HepG2 (cell line): ENCODE measurements around the gene TCAP. TPM values are rescaled to one million over a fixed set of nuclear protein-coding genes. Genes with fewer than 3 reads are reported as not detected.

Experiments
- AGO2 ChIP-seq: fragments of 200-400 bp; formaldehyde crosslinking; optimal IDR thresholded peaks from 2 replicates; pipeline ENCODE3; 2017; ENCODE audit warnings: mild to moderate bottlenecking, low read depth, low read length, moderate library complexity
- ARID2 ChIP-seq: sonication (generic); formaldehyde crosslinking; IDR thresholded peaks from 2 replicates; pipeline ENCODE4 v1.8.1; 2022; ENCODE audit warnings: mild to moderate bottlenecking, missing genetic modification reagents, borderline replicate concordance
- BRD4 ChIP-seq: sonication (generic); formaldehyde crosslinking; IDR thresholded peaks from 2 replicates; pipeline ENCODE4 v1.4.0; 2020; ENCODE audit warnings: missing genetic modification reagents
- CENPX ChIP-seq: sonication (generic); formaldehyde crosslinking; IDR thresholded peaks from 2 replicates; pipeline ENCODE4 v1.9.0; 2021; ENCODE audit warnings: mild to moderate bottlenecking, missing genetic modification reagents, moderate library complexity
- EZH2 ChIP-seq: conservative IDR thresholded peaks from 2 replicates; pipeline ENCODE4 v1.6.1; 2012; ENCODE audit warnings: mild to moderate bottlenecking, low read depth, low read length, moderate library complexity
- MYC ChIP-seq: sonication (generic); formaldehyde crosslinking; IDR thresholded peaks from 2 replicates; pipeline ENCODE4 v1.9.0; 2021; ENCODE audit warnings: missing genetic modification reagents, borderline replicate concordance
- NFATC3 ChIP-seq: sonication (generic); formaldehyde crosslinking; IDR thresholded peaks from 2 replicates; pipeline ENCODE4 v1.5.1; 2020; ENCODE audit warnings: mild to moderate bottlenecking, missing genetic modification reagents
- NR2C2 ChIP-seq: sonication (generic); formaldehyde crosslinking; IDR thresholded peaks from 2 replicates; pipeline ENCODE4 v1.4.0; 2020; ENCODE audit warnings: missing genetic modification reagents, mild to moderate bottlenecking, moderate library complexity, borderline replicate concordance
- PHF20 ChIP-seq: sonication (generic); formaldehyde crosslinking; IDR thresholded peaks from 2 replicates; pipeline ENCODE4 v1.5.0; 2020; ENCODE audit warnings: mild to moderate bottlenecking, missing genetic modification reagents
- SOX6 ChIP-seq, 2 experiments: fragments of 450-650 bp in 1 of 2; sonication (generic) in 1 of 2; formaldehyde crosslinking in 1 of 2; IDR thresholded peaks; 2 replicates each; pipeline versions ENCODE4 v1.4.0 to v1.6.1; 2017 to 2020; ENCODE audit warnings: antibody characterized with exemption in 1 of 2, mild to moderate bottlenecking in 1 of 2, missing genetic modification reagents in 1 of 2
- TBP ChIP-seq: sonication (generic); formaldehyde crosslinking; IDR thresholded peaks from 2 replicates; pipeline ENCODE4 v1.5.0; 2020; ENCODE audit warnings: missing genetic modification reagents
- TCF7L2 ChIP-seq: IDR thresholded peaks from 2 replicates; pipeline ENCODE4 v1.6.1; 2011; ENCODE audit warnings: mild to moderate bottlenecking, low read depth, low read length, moderate library complexity
- TFAP4 ChIP-seq: sonication (generic); IDR thresholded peaks from 2 replicates; pipeline ENCODE4 v1.6.1; 2016; ENCODE audit warnings: low read depth, borderline replicate concordance
- U2AF1 ChIP-seq: fragments of 200-400 bp; formaldehyde crosslinking; optimal IDR thresholded peaks from 2 replicates; pipeline ENCODE3; 2017; ENCODE audit warnings: mild to moderate bottlenecking, low read depth, low read length
- ZNF232 ChIP-seq: sonication (generic); formaldehyde crosslinking; IDR thresholded peaks from 2 replicates; pipeline ENCODE4 v1.4.0; 2020; ENCODE audit warnings: missing genetic modification reagents, borderline replicate concordance
- ZNF430 ChIP-seq: sonication (generic); formaldehyde crosslinking; IDR thresholded peaks from 2 replicates; pipeline ENCODE4 v1.9.0; 2021; ENCODE audit warnings: mild to moderate bottlenecking, missing genetic modification reagents
- ZNF720 ChIP-seq: sonication (generic); formaldehyde crosslinking; IDR thresholded peaks from 2 replicates; pipeline ENCODE4 v1.4.0; 2020; ENCODE audit warnings: missing genetic modification reagents
- ZNF83 ChIP-seq: sonication (generic); formaldehyde crosslinking; IDR thresholded peaks from 2 replicates; pipeline ENCODE4 v1.4.0; 2020; ENCODE audit warnings: missing genetic modification reagents, mild to moderate bottlenecking, borderline replicate concordance
- polyA plus RNA-seq, 8 experiments: library from polyadenylated mRNA; depleted of rRNA in 3 of 8; stranded (reverse) in 7 of 8; unstranded in 1 of 8; fragments of >200 nt; fragmentation: Illumina TruSeq in 4 of 8; extraction: Trizol in 4 of 8; gene quantifications; 2 replicates each; pipeline versions ENCODE4 v1.2.1 to v1.2.3, GENCODE V29; 2011 to 2016; ENCODE audit warnings: low read depth in 4 of 8, missing spikeins in 1 of 8, mixed read lengths in 1 of 8; ENCODE audit not compliant: insufficient read depth in 1 of 8
- total RNA-seq, 5 experiments: library from RNA; depleted of rRNA; stranded (reverse); fragments of >200 nt; fragmentation: Illumina TruSeq; extraction: Trizol; gene quantifications; 2 replicates each; pipeline ENCODE4 v1.2.3, GENCODE V29; 2016; ENCODE audit warnings: low read depth in 1 of 5
- TF ChIP-seq, protein P1 (sequence below): sonication (generic); formaldehyde crosslinking; IDR thresholded peaks from 2 replicates; pipeline ENCODE4 v1.4.0; 2020; ENCODE audit warnings: mild to moderate bottlenecking, missing genetic modification reagents
- TF ChIP-seq, protein P2 (sequence below): sonication (generic); formaldehyde crosslinking; IDR thresholded peaks from 2 replicates; pipeline ENCODE4 v1.4.0; 2020; ENCODE audit warnings: mild to moderate bottlenecking, missing genetic modification reagents
- TF ChIP-seq, protein P3 (sequence below): sonication (generic); formaldehyde crosslinking; IDR thresholded peaks from 2 replicates; pipeline ENCODE4; 2020; ENCODE audit warnings: missing genetic modification reagents, mild to moderate bottlenecking, borderline replicate concordance

Gene TCAP
- total and polyA plus RNA-seq, 2 of the 13 experiments (the other 11 are each of a cell fraction or from before 2014, with no cell fraction given), result 0.24 to 0.65 TPM

DNA sequence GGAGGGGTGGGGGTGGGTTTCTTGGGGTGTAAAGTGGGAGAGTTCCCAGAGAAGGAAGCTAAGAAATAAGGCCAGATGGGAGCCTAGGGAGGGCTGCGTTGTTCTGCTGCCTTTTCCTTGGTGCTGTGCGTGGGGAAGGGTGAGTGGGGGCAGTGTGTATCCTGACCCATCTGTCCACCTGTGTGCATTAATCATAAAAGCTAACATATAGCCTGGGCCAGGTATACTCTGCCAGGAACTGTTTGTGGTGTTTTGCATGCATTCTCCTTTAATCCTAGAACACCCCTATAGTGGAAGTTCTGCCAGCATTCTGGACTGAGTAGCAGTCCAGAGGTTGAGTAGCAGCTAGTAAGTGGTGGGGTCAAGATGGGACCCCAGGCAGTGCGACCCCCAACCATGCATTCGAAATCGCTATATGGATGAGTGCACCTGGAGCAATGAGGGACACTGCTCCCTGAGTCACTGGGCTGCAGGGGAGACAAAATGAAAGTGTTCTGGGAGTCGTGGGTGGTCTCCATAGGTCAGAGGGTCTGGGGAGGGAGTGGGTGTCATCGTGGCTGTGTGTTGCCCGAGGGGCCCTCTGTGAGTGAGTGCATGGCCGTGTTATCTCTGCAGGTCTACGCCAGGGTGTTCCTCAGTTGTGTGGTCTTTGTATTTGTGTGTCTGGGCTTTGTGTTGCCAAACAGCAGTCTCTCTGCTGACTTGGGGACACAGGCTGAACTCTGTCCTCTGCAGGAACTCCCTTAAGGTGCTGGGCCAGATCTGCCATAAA is 36.0 kb downstream of the TCAP start (continued):
- TF ChIP-seq, protein P1, sequence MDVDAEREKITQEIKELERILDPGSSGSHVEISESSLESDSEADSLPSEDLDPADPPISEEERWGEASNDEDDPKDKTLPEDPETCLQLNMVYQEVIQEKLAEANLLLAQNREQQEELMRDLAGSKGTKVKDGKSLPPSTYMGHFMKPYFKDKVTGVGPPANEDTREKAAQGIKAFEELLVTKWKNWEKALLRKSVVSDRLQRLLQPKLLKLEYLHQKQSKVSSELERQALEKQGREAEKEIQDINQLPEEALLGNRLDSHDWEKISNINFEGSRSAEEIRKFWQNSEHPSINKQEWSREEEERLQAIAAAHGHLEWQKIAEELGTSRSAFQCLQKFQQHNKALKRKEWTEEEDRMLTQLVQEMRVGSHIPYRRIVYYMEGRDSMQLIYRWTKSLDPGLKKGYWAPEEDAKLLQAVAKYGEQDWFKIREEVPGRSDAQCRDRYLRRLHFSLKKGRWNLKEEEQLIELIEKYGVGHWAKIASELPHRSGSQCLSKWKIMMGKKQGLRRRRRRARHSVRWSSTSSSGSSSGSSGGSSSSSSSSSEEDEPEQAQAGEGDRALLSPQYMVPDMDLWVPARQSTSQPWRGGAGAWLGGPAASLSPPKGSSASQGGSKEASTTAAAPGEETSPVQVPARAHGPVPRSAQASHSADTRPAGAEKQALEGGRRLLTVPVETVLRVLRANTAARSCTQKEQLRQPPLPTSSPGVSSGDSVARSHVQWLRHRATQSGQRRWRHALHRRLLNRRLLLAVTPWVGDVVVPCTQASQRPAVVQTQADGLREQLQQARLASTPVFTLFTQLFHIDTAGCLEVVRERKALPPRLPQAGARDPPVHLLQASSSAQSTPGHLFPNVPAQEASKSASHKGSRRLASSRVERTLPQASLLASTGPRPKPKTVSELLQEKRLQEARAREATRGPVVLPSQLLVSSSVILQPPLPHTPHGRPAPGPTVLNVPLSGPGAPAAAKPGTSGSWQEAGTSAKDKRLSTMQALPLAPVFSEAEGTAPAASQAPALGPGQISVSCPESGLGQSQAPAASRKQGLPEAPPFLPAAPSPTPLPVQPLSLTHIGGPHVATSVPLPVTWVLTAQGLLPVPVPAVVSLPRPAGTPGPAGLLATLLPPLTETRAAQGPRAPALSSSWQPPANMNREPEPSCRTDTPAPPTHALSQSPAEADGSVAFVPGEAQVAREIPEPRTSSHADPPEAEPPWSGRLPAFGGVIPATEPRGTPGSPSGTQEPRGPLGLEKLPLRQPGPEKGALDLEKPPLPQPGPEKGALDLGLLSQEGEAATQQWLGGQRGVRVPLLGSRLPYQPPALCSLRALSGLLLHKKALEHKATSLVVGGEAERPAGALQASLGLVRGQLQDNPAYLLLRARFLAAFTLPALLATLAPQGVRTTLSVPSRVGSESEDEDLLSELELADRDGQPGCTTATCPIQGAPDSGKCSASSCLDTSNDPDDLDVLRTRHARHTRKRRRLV (CRISPR knock-in tag), result no peak
- TF ChIP-seq, protein P2, sequence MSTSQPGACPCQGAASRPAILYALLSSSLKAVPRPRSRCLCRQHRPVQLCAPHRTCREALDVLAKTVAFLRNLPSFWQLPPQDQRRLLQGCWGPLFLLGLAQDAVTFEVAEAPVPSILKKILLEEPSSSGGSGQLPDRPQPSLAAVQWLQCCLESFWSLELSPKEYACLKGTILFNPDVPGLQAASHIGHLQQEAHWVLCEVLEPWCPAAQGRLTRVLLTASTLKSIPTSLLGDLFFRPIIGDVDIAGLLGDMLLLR (CRISPR knock-in tag), result no peak
- no peak for TF ChIP-seq SOX6 (IDR thresholded peaks at IDR 0.05)
- no peak; the same call in none of the 2 replicates for TF ChIP-seq SOX6 (CRISPR knock-in tag; IDR thresholded peaks at IDR 0.05)
- TF ChIP-seq EZH2, result no peak
- TF ChIP-seq AGO2, result no peak
- no peak for TF ChIP-seq MYC (CRISPR knock-in tag)
- TF ChIP-seq ZNF83, result no peak
- no peak for TF ChIP-seq NFATC3
- no peak for TF ChIP-seq NR2C2 (CRISPR knock-in tag)
- TF ChIP-seq TBP (CRISPR knock-in tag), result no peak
- TF ChIP-seq TFAP4, result no peak
- TF ChIP-seq ZNF232 (CRISPR knock-in tag), result no peak
- peak; percentile 33 for TF ChIP-seq U2AF1
- no peak for TF ChIP-seq ZNF720 (CRISPR knock-in tag)
- no peak for TF ChIP-seq BRD4
- no peak for TF ChIP-seq ARID2 (CRISPR knock-in tag)
- 0 out of 2 replicates have a peak, but pooled peaks have one; percentile 39 for TF ChIP-seq ZNF430
- no peak for TF ChIP-seq PHF20 (CRISPR knock-in tag)
- TF ChIP-seq TCF7L2, result no peak
- TF ChIP-seq, protein P3, sequence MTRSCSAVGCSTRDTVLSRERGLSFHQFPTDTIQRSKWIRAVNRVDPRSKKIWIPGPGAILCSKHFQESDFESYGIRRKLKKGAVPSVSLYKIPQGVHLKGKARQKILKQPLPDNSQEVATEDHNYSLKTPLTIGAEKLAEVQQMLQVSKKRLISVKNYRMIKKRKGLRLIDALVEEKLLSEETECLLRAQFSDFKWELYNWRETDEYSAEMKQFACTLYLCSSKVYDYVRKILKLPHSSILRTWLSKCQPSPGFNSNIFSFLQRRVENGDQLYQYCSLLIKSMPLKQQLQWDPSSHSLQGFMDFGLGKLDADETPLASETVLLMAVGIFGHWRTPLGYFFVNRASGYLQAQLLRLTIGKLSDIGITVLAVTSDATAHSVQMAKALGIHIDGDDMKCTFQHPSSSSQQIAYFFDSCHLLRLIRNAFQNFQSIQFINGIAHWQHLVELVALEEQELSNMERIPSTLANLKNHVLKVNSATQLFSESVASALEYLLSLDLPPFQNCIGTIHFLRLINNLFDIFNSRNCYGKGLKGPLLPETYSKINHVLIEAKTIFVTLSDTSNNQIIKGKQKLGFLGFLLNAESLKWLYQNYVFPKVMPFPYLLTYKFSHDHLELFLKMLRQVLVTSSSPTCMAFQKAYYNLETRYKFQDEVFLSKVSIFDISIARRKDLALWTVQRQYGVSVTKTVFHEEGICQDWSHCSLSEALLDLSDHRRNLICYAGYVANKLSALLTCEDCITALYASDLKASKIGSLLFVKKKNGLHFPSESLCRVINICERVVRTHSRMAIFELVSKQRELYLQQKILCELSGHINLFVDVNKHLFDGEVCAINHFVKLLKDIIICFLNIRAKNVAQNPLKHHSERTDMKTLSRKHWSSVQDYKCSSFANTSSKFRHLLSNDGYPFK (CRISPR knock-in tag), result no peak
- TF ChIP-seq CENPX (CRISPR knock-in tag), result no peak
